GM23248 (cell line): ENCODE measurements around the gene ARL10.

ENCODE experiments used
- EZH2 ChIP-seq: fragments of 200-600 bp; sonication (generic); IDR thresholded peaks from 2 replicates; pipeline ENCODE4 v1.6.1; 2018; ENCODE audit warnings: antibody characterized with exemption, mild to moderate bottlenecking; ENCODE audit not compliant: insufficient read depth, poor library complexity, severe bottlenecking
- EZH2phosphoT487 ChIP-seq: fragments of 200-600 bp; sonication (generic); IDR thresholded peaks from 2 replicates; pipeline ENCODE4 v1.6.1; 2018; ENCODE audit warnings: antibody characterized with exemption, moderate library complexity, mild to moderate bottlenecking, low read depth; ENCODE audit not compliant: insufficient read depth

DNA sequence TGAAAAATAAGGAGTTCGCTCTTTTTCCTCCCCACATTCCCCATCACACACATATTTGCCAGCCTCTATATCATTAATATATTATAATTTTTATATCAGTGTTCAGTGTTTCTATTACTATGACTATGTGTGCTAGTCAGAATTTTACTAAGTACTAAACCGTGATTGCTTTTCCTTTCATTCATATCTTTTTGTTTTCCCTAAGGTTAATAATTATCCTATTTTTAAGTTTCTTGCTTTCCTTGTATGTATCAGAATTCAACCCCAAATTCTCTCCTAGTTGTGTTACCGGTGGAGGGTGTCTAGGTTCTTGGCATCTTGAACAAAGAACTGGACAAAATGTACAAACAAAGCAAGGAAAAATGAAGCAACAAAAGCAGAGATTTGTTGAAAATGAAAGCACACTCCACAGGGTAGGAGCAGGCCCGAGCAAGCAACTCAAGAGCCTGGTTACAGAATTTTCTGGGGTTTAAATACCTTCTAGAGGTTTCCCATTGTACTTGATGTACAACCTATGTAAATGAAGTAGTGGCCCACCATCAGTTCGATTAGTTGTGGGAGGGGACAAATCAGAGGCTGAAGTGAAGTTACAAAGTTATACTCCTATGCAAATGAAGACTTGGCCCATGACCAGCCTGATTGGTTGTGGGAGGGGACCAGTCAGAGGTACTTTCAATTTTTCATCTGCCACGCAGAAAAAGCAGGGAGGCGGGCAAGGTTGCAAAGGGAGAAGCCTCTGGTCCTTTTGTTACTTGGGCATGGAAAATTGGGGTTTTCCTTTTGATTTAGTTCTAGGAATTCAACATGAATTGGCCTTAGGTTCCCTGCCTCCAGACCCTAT lies 47.5 kb upstream of the ARL10 start:
- TF ChIP-seq EZH2: no peak
- TF ChIP-seq EZH2phosphoT487: no peak
